Suprapubic skin (tissue), 4 donors: ENCODE data around the gene AGPAT2. TPM values are rescaled to one million over a fixed set of nuclear protein-coding genes. Genes with fewer than 3 reads are reported as not detected.
"Not testable (repeated sequence)": the region's sequence is repeated elsewhere in the genome, so short reads cannot be mapped to it uniquely, and the experiment has no call there.

Experiments used
- DNase-seq, 2 donors: peaks; one replicate each; pipeline ENCODE4 v3.0.0-alpha.2; 2019; ENCODE audit warnings: low spot score in 2 of 2
- H3K27ac ChIP-seq: fragments of 200-600 bp; sonication (generic); one replicate; pipeline ENCODE4 v1.5.1; 2019
- H3K27me3 ChIP-seq: fragments of 200-600 bp; sonication (generic); one replicate; pipeline ENCODE4 v1.5.1; 2019
- H3K36me3 ChIP-seq: fragments of 200-600 bp; sonication (generic); one replicate; pipeline ENCODE4 v1.5.1; 2019
- H3K4me1 ChIP-seq: fragments of 200-600 bp; sonication (generic); one replicate; pipeline ENCODE4 v1.5.1; 2019
- H3K4me3 ChIP-seq: fragments of 200-600 bp; sonication (generic); one replicate; pipeline ENCODE4 v1.5.1; 2019; ENCODE audit warnings: mild to moderate bottlenecking
- H3K9me3 ChIP-seq: fragments of 200-600 bp; sonication (generic); one replicate; pipeline ENCODE4 v1.5.1; 2019
- EP300 ChIP-seq: sonication (generic); formaldehyde crosslinking; IDR thresholded peaks from one replicate; pipeline ENCODE4 v1.6.1; 2017; ENCODE audit warnings: antibody characterized with exemption
- POLR2A ChIP-seq, 2 donors: fragments of 450-650 bp; IDR thresholded peaks; one replicate each; pipeline ENCODE4 v1.6.1; 2017; ENCODE audit warnings: antibody characterized with exemption in 2 of 2, mild to moderate bottlenecking in 2 of 2, moderate library complexity in 2 of 2
- POLR2AphosphoS5 ChIP-seq, 3 donors: sonication (generic); formaldehyde crosslinking; IDR thresholded peaks; one replicate each; pipeline ENCODE4 v1.6.1; 2017; ENCODE audit warnings: antibody characterized with exemption in 3 of 3
- WGBS: methylation state at CpG from one replicate; pipeline ENCODE4 v1.1.5; 2018; 5-methylcytosine and 5-hydroxymethylcytosine counted together
- total RNA-seq, 4 donors: library from RNA; depleted of rRNA; stranded (reverse); fragments of >200 nt; gene quantifications; one replicate each; pipeline ENCODE4 v1.1.0, GENCODE V29; 2016
- TF ChIP-seq, protein P1 (sequence below), 2 donors: fragments of 200-600 bp in 1 of 2; fragments of 450-650 bp in 1 of 2; sonication (generic) in 1 of 2; IDR thresholded peaks; one replicate each; pipeline ENCODE4 v1.5.1; 2016 to 2019; ENCODE audit warnings: antibody characterized with exemption in 2 of 2, mild to moderate bottlenecking in 1 of 2, moderate library complexity in 1 of 2

AGPAT2 gene
- total RNA-seq, 4 donors from 2014 or later: 43.5 to 73.2 (median 63.5) TPM

DNA sequence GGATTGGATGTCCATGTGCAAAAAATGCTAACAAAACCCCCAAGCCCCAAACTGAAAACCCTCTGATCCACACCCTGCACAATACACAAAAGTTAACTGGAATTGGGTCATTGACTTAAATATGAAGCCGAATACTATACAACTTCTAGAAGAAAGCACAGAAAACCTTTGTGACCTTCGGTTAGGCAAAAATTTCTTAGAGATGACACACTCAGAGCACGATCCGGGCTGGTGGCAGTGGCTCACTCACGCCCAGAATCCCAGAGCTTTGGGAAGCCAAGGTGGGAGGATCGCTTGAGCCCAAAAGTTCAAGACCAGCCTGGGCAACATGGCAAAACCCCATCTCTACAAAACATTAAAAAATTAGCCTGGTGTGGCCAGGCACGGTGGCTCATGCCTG is 23.3 kb upstream of the AGPAT2 start:
- WGBS: 74% methylated on average over 7 of the region's 7 CpGs
- Histone ChIP-seq H3K4me3 (no peak overlapping the region), H3K36me3 (no peaks in the 10 kb centered on the region), H3K9me3 (no peaks in the 10 kb centered on the region), H3K27me3 (peaks cover 26% of the 10 kb centered on the region), H3K27ac (no peak overlapping the region), H3K4me1 (peaks cover 25% of the 10 kb centered on the region)
- no peak for DNase-seq
- TF ChIP-seq, protein P1, sequence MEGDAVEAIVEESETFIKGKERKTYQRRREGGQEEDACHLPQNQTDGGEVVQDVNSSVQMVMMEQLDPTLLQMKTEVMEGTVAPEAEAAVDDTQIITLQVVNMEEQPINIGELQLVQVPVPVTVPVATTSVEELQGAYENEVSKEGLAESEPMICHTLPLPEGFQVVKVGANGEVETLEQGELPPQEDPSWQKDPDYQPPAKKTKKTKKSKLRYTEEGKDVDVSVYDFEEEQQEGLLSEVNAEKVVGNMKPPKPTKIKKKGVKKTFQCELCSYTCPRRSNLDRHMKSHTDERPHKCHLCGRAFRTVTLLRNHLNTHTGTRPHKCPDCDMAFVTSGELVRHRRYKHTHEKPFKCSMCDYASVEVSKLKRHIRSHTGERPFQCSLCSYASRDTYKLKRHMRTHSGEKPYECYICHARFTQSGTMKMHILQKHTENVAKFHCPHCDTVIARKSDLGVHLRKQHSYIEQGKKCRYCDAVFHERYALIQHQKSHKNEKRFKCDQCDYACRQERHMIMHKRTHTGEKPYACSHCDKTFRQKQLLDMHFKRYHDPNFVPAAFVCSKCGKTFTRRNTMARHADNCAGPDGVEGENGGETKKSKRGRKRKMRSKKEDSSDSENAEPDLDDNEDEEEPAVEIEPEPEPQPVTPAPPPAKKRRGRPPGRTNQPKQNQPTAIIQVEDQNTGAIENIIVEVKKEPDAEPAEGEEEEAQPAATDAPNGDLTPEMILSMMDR (IDR thresholded peaks at IDR 0.05): no peak
- TF ChIP-seq POLR2A (IDR thresholded peaks at IDR 0.05) (no peak), EP300 (no peak), POLR2AphosphoS5 (IDR thresholded peaks at IDR 0.05) (no peak)

DNA sequence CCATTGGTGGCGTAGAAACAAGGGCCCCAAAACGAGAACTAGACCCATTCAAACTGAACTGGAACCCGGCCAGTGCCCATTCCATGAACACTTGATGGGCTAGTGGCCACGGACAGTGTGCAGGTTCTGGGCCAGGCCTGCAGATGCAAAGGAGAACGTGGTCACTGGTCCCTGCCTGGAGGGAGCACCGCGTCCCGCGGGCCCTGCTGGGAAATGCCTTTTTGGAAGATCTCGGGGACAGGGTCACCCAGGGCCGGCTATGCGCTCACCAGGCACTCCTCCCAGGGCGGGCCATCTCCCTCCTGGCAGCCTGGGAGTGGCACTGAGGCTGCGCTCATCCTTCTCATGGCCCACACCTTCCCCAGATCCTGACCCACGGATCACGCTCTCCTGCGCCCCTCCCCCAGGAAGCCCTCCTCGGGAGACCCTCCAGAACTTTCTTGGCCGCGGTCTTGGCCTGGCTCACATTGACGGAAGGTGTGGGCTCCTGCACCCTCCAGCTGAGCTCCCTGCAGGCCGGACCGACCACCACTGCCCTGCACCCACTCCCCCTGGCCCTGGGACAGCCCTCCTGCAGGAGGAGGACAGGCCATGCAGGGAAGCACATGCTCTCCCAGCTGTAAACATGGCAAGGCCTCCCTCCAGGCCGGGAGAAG is 22.3 kb upstream of the AGPAT2 start:
- Histone ChIP-seq H3K27ac (no peak overlapping the region), H3K4me1 (peaks cover 24% of the 10 kb centered on the region), H3K4me3 (no peak overlapping the region), H3K27me3 (peaks cover 22% of the 10 kb centered on the region), H3K9me3 (no peaks in the 10 kb centered on the region), H3K36me3 (no peaks in the 10 kb centered on the region)
- WGBS: 83% methylated on average over 19 of the region's 24 CpGs
- TF ChIP-seq POLR2A (IDR thresholded peaks at IDR 0.05): no peak
- TF ChIP-seq, protein P1 (IDR thresholded peaks at IDR 0.05): no peak
- TF ChIP-seq POLR2AphosphoS5 (IDR thresholded peaks at IDR 0.05): no peak
- TF ChIP-seq EP300: no peak
- DNase-seq: no peak

DNA sequence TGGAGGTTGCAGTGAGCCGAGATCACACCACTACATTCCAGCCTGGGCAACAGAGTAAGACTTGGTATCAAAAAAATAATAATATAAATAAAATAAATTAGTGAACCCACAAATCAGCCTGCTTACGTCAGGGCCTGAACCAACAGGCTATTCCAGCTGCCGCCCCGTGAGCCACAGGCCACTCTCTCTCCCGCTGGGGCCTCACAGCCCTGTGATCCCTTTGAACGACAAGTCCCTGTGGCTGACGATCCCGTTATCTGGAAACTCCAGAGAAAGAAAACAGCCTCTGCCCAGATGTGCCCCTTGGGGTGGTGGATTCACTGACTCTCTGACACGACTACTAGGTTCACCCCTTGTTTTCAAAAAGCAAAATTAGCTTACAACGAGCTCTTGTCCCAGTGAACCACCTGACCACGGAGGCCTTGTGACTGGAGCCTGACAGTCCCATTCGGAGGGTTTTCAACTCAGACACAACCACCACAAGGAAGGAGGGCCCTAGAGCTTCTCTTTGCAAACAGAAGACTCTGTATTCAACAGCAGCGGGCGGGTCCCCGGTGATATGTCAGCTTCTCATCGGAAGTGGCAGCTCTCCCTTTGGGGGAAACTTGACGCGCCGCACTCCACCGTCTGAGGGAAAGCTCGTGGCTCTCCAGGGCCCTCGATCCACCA is 20.7 kb upstream of the AGPAT2 start:
- no peaks in the 10 kb centered on the region for H3K9me3 ChIP-seq
- peaks cover 14% of the 10 kb centered on the region for H3K4me1 ChIP-seq
- H3K36me3 ChIP-seq: no peaks in the 10 kb centered on the region
- WGBS: 78% methylated on average over 22 of the region's 22 CpGs
- TF ChIP-seq POLR2A (IDR thresholded peaks at IDR 0.05) (no peak), POLR2AphosphoS5 (IDR thresholded peaks at IDR 0.05) (no peak), EP300 (no peak)
- TF ChIP-seq, protein P1 (IDR thresholded peaks at IDR 0.05): no peak
- H3K27ac ChIP-seq: no peak overlapping the region
- no peak for DNase-seq
- no peak overlapping the region for H3K4me3 ChIP-seq
- H3K27me3 ChIP-seq: peaks cover 12% of the 10 kb centered on the region

DNA sequence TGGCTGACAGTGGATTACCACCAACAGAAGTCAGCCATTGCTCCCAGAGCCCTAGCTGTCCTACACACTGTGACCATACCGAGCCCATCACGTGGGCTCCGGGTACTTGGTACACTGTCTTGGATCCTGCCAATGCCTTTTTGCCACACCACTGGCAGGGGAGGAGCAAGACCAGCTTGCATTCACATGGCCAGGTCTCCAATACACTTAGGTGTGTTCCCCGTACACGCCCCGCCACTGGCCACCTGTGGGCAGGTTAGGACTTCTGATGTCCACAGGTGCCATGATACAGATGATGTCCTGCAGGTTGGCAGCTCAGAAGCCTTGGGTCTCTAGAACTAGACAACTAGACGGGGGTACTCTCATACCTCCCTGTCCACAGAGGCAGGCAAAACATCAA is 19.8 kb upstream of the AGPAT2 start:
- 89% methylated on average over 3 of the region's 7 CpGs for WGBS
- DNase-seq: no peak
- Histone ChIP-seq H3K27ac (no peak overlapping the region), H3K9me3 (no peaks in the 10 kb centered on the region), H3K27me3 (peaks cover 5% of the 10 kb centered on the region), H3K4me3 (no peak overlapping the region), H3K4me1 (peaks cover 6% of the 10 kb centered on the region), H3K36me3 (no peaks in the 10 kb centered on the region)
- TF ChIP-seq POLR2AphosphoS5 (IDR thresholded peaks at IDR 0.05) (no peak), POLR2A (IDR thresholded peaks at IDR 0.05) (no peak), EP300 (no peak)
- TF ChIP-seq, protein P1 (IDR thresholded peaks at IDR 0.05): no peak

DNA sequence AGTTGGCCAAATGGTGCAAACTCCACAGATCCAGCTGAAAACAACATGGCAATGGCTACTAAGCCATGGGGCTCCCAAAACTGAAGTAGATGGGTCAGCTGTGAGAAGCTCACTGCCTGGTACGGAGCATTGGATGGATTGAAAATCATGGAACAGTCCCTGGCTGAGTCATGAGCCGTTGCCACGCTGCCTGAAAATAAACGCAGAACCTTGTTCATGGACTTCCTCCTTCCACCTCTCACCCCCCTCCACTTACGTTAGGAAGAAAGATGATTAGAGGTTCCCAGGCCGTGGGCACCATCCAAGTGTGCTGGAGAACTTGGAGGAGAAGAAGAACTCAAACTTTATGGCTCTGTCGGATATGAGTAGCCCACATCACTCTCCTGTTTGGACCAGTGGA is 18.3 kb upstream of the AGPAT2 start:
- DNase-seq: no peak
- TF ChIP-seq EP300: no peak
- no peak for TF ChIP-seq POLR2A (IDR thresholded peaks at IDR 0.05)
- no peak for TF ChIP-seq POLR2AphosphoS5 (IDR thresholded peaks at IDR 0.05)
- TF ChIP-seq, protein P1 (IDR thresholded peaks at IDR 0.05): no peak
- Histone ChIP-seq H3K27me3 (peaks cover 11% of the 10 kb centered on the region), H3K36me3 (no peaks in the 10 kb centered on the region), H3K9me3 (no peaks in the 10 kb centered on the region), H3K4me3 (no peak overlapping the region), H3K27ac (no peak overlapping the region), H3K4me1 (no peaks in the 10 kb centered on the region)
- 75% methylated on average over 7 of the region's 7 CpGs for WGBS

DNA sequence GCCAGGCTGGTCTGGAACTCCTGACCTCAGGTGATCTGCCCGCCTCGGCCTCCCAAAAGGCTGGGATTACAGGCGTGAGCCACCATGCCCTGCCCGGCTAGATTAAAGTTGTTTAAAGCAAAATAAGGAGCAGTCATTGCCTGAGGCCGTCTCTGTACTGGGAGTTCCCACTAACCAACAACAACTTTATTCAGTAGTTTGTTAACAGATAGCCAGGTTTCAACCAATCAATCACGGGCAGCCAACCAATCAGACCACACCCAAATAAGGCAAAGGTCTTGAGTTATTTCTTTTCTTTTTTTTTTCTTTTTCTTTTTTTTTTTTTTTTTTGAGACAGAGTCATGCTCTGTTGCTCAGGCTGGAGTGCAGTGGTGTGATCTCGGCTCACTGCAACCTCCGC is 17.5 kb upstream of the AGPAT2 start:
- not testable (repeated sequence) for H3K4me1 ChIP-seq, H3K4me3 ChIP-seq, H3K9me3 ChIP-seq, H3K27ac ChIP-seq, H3K36me3 ChIP-seq, DNase-seq
- WGBS: 73% methylated on average over 8 of the region's 8 CpGs
- H3K27me3 ChIP-seq: peaks cover 14% of the 10 kb centered on the region
